PFSK-1 (cell line): ENCODE measurements around the gene MAP4.

Experiments used
- FOXP2 ChIP-seq: optimal IDR thresholded peaks from 2 replicates; pipeline ENCODE3; 2011; ENCODE audit warnings: borderline replicate concordance, control low read depth, inconsistent platforms; ENCODE audit not compliant: insufficient read depth; ENCODE audit errors: extremely low read length, extremely low read depth
- POLR2AphosphoS5 ChIP-seq: IDR thresholded peaks from 2 replicates; pipeline ENCODE4 v1.6.1; 2012; ENCODE audit warnings: low read depth, mild to moderate bottlenecking, control low read depth, low read length, moderate library complexity
- SIN3A ChIP-seq: IDR thresholded peaks from 2 replicates; pipeline ENCODE4 v1.6.1; 2012; ENCODE audit warnings: mild to moderate bottlenecking, low read length, moderate library complexity, borderline replicate concordance; ENCODE audit not compliant: insufficient read depth
- TAF1 ChIP-seq: IDR thresholded peaks from 2 replicates; pipeline ENCODE4 v1.6.1; 2012; ENCODE audit warnings: low read length, control low read depth, borderline replicate concordance; ENCODE audit not compliant: insufficient read depth
- TF ChIP-seq, protein P1 (sequence below), 2 experiments: IDR thresholded peaks; 2 replicates each; pipeline versions ENCODE4 v1.6.1 to v1.8.0; 2011 to 2012; ENCODE audit warnings: low read depth in 2 of 2, low read length in 2 of 2, control low read depth in 1 of 2, inconsistent platforms in 1 of 2, mild to moderate bottlenecking in 1 of 2, moderate library complexity in 1 of 2; ENCODE audit not compliant: insufficient read depth in 1 of 2

Gene MAP4

DNA sequence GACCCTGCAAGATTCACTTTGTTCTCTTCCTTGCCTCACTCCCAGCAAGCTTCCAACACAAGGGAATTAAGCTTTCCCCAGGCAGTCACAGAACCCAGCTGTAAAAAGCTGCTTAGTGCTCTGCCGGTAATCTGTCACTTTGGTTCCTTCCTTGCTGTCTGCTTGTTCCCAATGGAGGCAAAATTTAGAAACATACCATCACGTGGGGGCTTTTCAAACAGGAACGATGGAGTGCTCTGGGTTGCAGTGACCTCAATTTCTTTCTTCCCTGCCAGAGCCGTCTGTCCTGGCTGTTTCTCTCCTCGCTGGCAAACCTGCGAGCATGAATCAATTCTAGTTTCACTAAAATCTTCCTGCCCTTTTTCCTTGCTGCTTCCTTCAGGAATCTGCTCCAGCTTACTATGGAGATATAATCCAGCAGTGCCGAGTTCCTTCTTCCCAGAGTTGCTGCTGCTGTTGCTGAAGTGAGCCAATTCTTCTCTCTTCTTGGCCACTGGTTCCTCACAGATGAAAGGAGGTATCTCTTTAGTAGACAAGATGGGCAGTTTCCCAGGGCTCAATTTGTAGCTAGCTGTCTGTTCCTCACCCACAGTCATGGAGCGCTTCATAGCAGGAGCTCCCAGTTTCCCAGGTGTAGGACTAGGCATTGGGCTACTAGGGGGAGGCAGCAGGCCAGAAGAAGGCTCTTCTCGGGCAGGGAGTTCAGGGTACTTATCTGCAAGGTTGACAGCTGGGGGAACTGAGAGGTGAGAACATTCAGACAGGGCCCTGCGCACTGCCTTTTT, 125.2 kb downstream of the MAP4 start:
- TF ChIP-seq POLR2AphosphoS5 (no peak), TAF1 (no peak), FOXP2 (no peak), SIN3A (no peak)
- TF ChIP-seq, protein P1, sequence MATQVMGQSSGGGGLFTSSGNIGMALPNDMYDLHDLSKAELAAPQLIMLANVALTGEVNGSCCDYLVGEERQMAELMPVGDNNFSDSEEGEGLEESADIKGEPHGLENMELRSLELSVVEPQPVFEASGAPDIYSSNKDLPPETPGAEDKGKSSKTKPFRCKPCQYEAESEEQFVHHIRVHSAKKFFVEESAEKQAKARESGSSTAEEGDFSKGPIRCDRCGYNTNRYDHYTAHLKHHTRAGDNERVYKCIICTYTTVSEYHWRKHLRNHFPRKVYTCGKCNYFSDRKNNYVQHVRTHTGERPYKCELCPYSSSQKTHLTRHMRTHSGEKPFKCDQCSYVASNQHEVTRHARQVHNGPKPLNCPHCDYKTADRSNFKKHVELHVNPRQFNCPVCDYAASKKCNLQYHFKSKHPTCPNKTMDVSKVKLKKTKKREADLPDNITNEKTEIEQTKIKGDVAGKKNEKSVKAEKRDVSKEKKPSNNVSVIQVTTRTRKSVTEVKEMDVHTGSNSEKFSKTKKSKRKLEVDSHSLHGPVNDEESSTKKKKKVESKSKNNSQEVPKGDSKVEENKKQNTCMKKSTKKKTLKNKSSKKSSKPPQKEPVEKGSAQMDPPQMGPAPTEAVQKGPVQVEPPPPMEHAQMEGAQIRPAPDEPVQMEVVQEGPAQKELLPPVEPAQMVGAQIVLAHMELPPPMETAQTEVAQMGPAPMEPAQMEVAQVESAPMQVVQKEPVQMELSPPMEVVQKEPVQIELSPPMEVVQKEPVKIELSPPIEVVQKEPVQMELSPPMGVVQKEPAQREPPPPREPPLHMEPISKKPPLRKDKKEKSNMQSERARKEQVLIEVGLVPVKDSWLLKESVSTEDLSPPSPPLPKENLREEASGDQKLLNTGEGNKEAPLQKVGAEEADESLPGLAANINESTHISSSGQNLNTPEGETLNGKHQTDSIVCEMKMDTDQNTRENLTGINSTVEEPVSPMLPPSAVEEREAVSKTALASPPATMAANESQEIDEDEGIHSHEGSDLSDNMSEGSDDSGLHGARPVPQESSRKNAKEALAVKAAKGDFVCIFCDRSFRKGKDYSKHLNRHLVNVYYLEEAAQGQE (IDR thresholded peaks at IDR 0.05; ENCODE audit: insufficient read depth in 1 of 2, low read depth in 2 of 2, low read length in 2 of 2): no peak

DNA sequence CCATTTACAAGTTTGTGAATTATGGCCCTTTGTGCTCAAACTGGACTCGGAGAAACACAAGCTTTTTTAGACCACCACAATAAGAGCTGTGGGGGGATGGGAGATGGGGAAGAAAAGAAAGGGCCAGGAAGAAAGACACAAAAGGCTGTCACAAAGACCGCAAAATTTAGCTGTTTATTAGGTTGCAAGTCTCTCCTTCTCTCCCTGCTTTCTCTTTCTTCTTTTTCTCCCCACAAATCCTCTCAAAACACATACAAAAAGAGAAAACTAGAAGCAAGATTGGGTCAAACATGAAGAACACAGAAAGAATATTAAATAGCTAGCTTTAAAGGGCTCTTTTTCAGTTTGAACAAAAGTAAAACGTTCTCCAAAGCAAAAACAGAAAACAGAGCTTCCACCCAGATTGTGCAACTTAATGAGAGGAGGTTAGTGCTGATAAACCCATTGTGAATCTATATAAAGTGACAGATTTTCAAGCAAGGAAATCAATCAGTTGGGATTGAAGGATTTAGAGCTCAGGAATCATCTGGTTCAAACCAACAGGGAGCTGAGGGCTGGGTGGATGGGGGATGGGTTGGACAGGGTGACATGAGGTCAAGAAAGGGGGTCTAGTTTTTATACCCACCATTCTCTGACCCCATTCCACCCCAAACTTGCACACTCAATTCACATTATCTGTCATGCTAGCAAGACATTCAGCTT, 125.9 kb downstream of the MAP4 start:
- no peak for TF ChIP-seq TAF1

DNA sequence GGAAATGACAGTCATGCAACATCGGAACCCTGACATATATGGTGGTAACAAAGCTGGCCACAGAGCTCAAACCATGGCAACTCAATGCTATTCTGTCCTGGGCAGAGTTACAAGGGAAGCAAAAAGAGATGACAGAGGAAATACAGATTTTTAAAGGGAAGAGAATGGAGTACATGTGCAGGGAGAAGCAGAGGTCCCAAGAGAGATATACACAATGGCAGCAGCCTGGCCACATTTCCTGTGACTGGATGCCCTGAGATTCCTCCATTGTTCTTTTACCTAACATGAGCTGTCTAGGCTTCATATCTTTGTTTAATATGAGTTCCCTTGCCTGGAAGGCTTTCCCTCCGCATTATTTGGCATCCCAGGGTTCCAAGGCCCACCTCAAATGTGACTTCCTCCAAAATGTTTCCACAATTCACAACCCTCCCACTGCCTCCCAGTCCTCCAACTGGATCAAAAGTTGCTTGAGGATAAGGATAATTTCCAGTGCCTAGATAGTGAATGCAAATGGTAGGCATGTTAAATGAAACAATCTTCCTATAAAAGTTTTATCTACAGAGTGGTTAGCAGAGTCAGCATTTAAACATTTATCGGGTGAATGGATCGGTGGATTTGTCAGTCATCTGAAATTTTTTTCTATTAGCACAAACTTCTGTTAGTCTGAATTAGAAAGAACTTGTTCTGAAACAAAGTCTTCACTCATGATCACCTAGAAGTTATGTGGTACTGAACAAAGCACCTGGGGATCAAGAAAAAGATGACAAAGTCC, 127.0 kb downstream of the MAP4 start:
- TF ChIP-seq, protein P1 (IDR thresholded peaks at IDR 0.05; ENCODE audit: insufficient read depth in 1 of 2, low read depth in 2 of 2, low read length in 2 of 2): no peak
- no peak for TF ChIP-seq FOXP2
- no peak for TF ChIP-seq TAF1
- TF ChIP-seq SIN3A: no peak
- no peak for TF ChIP-seq POLR2AphosphoS5

DNA sequence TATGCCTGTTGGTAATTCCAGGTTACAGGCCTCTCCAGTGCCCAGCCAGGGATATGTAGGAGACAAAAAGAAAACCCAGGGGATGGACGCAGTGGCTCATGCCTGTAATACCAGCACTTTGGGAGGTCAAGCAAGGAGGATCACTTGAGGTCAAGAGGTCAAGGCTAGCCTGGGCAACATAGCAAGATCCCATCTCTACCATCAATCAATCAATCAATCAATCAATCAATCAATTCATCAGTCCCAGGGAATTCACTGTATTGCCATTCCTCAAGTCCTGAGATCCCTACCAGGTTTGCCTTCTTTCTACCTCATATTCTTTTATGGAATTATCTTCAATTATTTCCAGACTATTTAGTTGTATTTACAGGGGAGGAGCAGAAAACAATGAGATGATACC, 131.0 kb downstream of the MAP4 start:
- TF ChIP-seq, protein P1 (IDR thresholded peaks at IDR 0.05; ENCODE audit: insufficient read depth in 1 of 2, low read depth in 2 of 2, low read length in 2 of 2): no peak
- TF ChIP-seq POLR2AphosphoS5: no peak

DNA sequence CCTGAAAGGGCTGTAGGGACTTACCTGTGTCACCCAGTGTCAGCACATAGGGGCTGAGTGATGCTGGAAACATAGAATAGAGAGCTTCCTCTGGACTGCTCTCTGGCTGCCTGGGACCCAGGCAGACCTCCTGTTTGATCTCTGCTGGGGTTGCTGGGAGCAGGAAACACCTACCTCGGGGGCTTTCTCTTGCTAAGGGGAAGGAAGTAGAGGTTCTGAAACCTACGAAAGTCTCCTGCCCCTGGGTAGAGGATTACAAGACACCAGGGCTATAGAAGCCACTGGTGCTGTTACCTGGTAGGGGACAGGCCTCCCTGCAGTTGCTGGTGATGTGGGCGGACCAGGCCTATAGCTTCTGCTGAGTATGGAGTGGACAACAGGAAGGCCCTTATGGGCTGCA, 131.6 kb downstream of the MAP4 start:
- TF ChIP-seq FOXP2 (no peak), SIN3A (no peak), TAF1 (no peak), POLR2AphosphoS5 (no peak)
- TF ChIP-seq, protein P1 (IDR thresholded peaks at IDR 0.05; ENCODE audit: insufficient read depth in 1 of 2, low read depth in 2 of 2, low read length in 2 of 2): no peak
